Fibroblast of mammary gland (primary cell): Measurements from ENCODE around the gene MALSU1.

Experiments
- DNase-seq: peaks from one replicate; pipeline ENCODE4 v3.0.0-alpha.2; 2010; ENCODE audit warnings: low read depth
- H3K4me3 ChIP-seq: 2 replicates; pipeline ENCODE4 v1.5.1; 2011; ENCODE audit warnings: low read depth, mild to moderate bottlenecking, low read length, moderate library complexity; ENCODE audit not compliant: control insufficient read depth
- CTCF ChIP-seq: conservative IDR thresholded peaks from 2 replicates; pipeline ENCODE4 v1.5.1; 2011; ENCODE audit warnings: low read depth, low read length, inconsistent platforms; ENCODE audit not compliant: control insufficient read depth, insufficient read depth

Gene MALSU1

GRCh38 chr7:23261843-23262452, 37.2 kb upstream of the MALSU1 start:
- TF ChIP-seq CTCF = peak; percentile 94
- DNase-seq = peak; percentile 69
- H3K4me3 ChIP-seq = no peak overlapping the region

- DNase-seq = no peak
- no peak overlapping the region for H3K4me3 ChIP-seq
- no peak for TF ChIP-seq CTCF
Measured at GRCh38 chr7:23264916-23265458, 34.2 kb upstream of the MALSU1 start.

- DNase-seq = no peak
- no peak for TF ChIP-seq CTCF
- H3K4me3 ChIP-seq = no peak overlapping the region
Measured at GRCh38 chr7:23266918-23267317, 32.2 kb upstream of the MALSU1 start.

- no peak for TF ChIP-seq CTCF
- DNase-seq = no peak
- H3K4me3 ChIP-seq = no peak overlapping the region
Measured at GRCh38 chr7:23267357-23267756, 31.8 kb upstream of the MALSU1 start.

- TF ChIP-seq CTCF = no peak
- DNase-seq = no peak
- H3K4me3 ChIP-seq = no peak overlapping the region
Measured at GRCh38 chr7:23268167-23268566, 31.0 kb upstream of the MALSU1 start.

- TF ChIP-seq CTCF = no peak
- no peak for DNase-seq
- no peak overlapping the region for H3K4me3 ChIP-seq
Measured at GRCh38 chr7:23268746-23269145, 30.4 kb upstream of the MALSU1 start.

GRCh38 chr7:23272275-23272674, 26.9 kb upstream of the MALSU1 start:
- no peak for TF ChIP-seq CTCF

More at GRCh38 chr7:23272275-23272674, 26.9 kb upstream of the MALSU1 start:
- H3K4me3 ChIP-seq = no peak overlapping the region
- no peak for DNase-seq
